ENCODE measurements around the gene DNM2.
"Not testable (repeated sequence)": the region's sequence is repeated elsewhere in the genome, so short reads cannot be mapped to it uniquely, and the experiment has no call there.

The DNM2 gene

DNA sequence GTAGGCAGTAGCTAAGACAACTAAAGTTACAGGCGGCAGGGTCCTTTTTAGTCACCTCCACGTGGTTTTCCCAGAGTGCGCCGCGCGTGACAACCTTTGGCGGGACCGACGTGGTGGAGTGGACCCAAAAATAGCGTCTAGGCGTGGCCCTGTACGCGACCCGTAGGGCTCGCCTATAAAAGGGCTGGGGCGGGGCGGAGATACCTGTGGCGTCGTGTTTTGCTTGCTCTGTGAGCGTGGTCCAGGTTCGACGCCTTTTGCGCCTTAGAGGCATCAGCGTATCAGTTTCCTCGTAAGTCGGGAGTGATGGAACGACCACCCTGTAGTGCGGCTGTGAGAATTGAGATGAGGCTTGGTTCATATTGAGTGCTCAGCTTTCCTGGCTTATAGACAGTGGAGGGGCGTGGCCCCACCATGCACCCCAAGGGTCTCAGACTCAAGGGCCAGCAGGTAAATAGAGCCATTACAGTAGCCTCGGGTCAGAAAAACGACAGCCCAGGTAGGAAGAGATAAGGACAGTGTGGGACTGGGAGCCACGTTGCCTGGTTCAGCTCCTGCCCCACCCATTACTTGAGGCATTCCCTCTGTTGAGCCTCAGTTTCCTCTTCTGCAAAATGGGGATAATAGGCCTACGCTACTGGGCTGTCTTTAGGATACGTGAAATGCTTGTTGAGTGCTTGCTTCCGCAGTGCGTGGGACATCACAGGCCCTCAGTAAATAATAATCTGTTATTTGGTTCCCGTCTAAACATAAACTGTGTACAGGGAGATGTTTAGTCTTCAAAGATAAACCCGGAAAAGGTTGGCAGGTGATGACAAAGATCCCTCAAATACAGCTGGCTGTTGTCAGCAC lies 118.8 kb downstream of the DNM2 start:
- DNase-seq (ENCODE audit: low spot score), result no peak

- DNase-seq (ENCODE audit: low spot score), result not testable (repeated sequence)
These were observed 119.8 kb downstream of the DNM2 start for GRCh38 chr19:10837649-10838048.

- no peak for DNase-seq (ENCODE audit: low spot score)
These were observed 120.5 kb downstream of the DNM2 start for GRCh38 chr19:10838377-10838776.

- no peak for DNase-seq (ENCODE audit: low spot score)
These were observed 121.5 kb downstream of the DNM2 start for GRCh38 chr19:10839114-10840050.

GRCh38 chr19:10842788-10843187 lies 124.9 kb downstream of the DNM2 start:
- no peak for DNase-seq (ENCODE audit: low spot score)

DNA sequence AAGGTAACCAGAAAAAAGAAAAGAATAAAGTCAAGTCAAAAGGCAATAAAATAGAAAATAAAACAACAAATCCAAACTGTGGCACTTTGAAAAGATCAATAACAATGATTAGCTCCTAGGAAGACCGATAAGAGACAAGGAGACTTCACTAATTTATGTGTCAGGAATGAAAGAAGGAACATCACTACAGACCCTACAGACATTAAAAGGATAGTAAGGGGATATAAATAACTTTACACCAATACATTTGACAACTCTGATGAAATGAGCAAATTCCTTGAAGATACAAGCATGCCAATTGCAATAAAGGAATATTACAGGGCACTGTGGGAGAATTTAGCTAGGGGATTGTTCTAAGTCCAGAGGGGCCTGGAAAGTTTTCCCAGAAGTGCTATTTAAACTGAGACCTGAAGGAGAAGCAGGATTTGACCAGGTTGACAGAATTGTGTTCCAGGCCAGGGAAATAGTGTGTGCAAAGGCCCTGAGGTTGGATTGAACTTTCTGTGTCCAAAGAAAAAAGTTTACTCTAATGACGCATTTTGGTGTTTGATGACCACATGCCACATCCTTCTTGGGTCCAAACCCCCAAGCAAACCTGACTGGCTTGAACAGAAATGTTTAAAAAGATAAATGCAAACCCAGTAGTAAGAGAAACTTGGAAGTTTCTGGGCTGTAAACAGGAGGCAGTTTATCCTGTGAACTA lies 128.8 kb downstream of the DNM2 start:
- no peak for DNase-seq (ENCODE audit: low spot score)

GRCh38 chr19:10848230-10848856 lies 130.5 kb downstream of the DNM2 start, which contains the start of gene C19orf38:
Gene C19orf38 (plus strand): TSS chr19:10848415. CDS start chr19:10848509, 94 bp downstream.
- no peak for DNase-seq (ENCODE audit: low spot score)

GRCh38 chr19:10850631-10851030 lies 132.8 kb downstream of the DNM2 start:
- DNase-seq (ENCODE audit: low spot score), result no peak

- no peak for DNase-seq (ENCODE audit: low spot score)
These were observed 134.4 kb downstream of the DNM2 start for GRCh38 chr19:10852098-10852800.

GRCh38 chr19:10852941-10853340 lies 135.1 kb downstream of the DNM2 start:
- no peak for DNase-seq (ENCODE audit: low spot score)

GRCh38 chr19:10854350-10855089 lies 136.6 kb downstream of the DNM2 start:
- no peak for DNase-seq (ENCODE audit: low spot score)

- no peak for DNase-seq (ENCODE audit: low spot score)
These were observed 138.1 kb downstream of the DNM2 start for GRCh38 chr19:10855879-10856522.

- DNase-seq (ENCODE audit: low spot score), result not testable (repeated sequence)
These were observed 139.0 kb downstream of the DNM2 start for GRCh38 chr19:10856899-10857298.

GRCh38 chr19:10858204-10858828 lies 140.4 kb downstream of the DNM2 start:
- no peak for DNase-seq (ENCODE audit: low spot score)

DNA sequence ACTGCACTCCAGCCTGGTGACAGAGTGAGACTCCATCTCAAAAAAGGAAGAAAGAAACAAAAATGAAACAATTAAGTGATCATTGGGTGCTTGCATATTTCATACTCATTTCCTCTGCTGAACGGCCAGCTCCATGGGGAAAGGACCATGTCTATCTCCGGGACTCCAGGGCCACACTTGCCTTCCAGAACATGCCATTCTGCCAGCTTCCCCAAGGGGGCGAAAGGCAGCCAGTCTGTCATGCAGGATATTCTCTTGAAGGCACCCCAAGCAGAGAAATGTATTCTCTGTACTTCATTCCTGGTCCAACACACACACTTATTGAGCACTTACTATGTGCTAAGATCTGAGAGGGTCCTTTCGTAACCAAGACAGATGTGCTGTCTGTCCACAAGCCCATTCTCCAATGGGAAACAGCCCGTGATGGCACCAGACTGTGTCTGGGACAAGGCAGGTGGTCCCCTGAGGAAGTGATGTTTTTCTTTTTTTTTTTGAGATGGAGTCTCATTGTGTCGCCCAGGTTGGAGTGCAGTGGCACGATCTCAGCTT lies 143.3 kb downstream of the DNM2 start:
- no peak for DNase-seq (ENCODE audit: low spot score)

GRCh38 chr19:10862561-10863106 lies 144.8 kb downstream of the DNM2 start:
- DNase-seq (ENCODE audit: low spot score), result no peak

DNA sequence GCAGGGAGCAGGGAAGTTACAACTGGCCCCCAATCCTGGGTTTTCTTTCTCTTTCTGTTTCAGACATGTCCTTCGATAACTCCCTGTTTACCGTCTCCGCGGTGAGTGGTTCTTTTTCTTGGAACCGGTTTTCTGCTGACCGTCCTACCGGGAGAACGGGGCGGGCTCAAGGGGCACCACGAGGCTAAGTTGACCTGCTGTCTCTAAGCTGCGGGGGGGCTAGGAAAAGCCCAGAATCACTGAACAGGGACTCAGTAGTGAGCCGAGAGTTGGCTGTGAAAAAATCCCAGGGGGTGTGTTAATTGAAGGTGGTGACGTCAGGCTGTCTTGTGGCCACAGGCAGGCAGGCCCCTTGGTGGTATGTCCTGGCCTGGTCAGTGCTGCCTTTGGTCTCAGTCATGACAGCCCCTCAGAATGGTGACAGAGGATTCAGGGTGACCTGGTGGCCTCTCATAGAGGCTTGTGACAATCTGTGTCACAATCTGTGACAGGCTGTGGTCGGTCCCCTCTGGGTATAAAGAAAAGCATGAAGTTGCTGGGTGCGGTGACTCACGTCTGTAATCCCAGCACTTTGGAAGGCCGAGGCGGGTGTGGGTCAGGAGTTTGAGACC lies 145.3 kb downstream of the DNM2 start:
- no peak for DNase-seq (ENCODE audit: low spot score)

GRCh38 chr19:10864538-10864899 lies 146.6 kb downstream of the DNM2 start:
- peak; percentile 91 for DNase-seq (ENCODE audit: low spot score)
